C4-2B (cell line): ENCODE data around the gene MRPS33.

Experiments
- H3K27ac ChIP-seq: fragments of 450-650 bp; 2 replicates; pipeline ENCODE4 v1.5.1; 2017
- CTCF ChIP-seq: fragments of 450-650 bp; conservative IDR thresholded peaks from 2 replicates; pipeline ENCODE4 v1.5.1; 2017; ENCODE audit warnings: mild to moderate bottlenecking
- ZFX ChIP-seq: fragments of 450-650 bp; IDR thresholded peaks from 2 replicates; pipeline ENCODE4 v1.6.1; 2017

The MRPS33 gene

GRCh38 chr7:141011443-141011842 is 3.3 kb downstream of the MRPS33 start:
- H3K27ac ChIP-seq, result no peak overlapping the region
- TF ChIP-seq ZFX, result no peak
- TF ChIP-seq CTCF, result no peak

- no peak overlapping the region for H3K27ac ChIP-seq
- no peak for TF ChIP-seq ZFX
Measured at GRCh38 chr7:141003172-141004065, 11.3 kb downstream of the MRPS33 start.

- no peak overlapping the region for H3K27ac ChIP-seq
- no peak for TF ChIP-seq CTCF
- no peak for TF ChIP-seq ZFX
Measured at GRCh38 chr7:141001546-141001945, 13.2 kb downstream of the MRPS33 start.

GRCh38 chr7:141001122-141001521 is 13.6 kb downstream of the MRPS33 start:
- TF ChIP-seq ZFX (no peak), CTCF (no peak)
- H3K27ac ChIP-seq, result no peak overlapping the region

GRCh38 chr7:140998715-140999114 is 16.0 kb downstream of the MRPS33 start:
- no peak overlapping the region for H3K27ac ChIP-seq
- TF ChIP-seq CTCF (no peak), ZFX (no peak)

- no peak overlapping the region for H3K27ac ChIP-seq
- TF ChIP-seq ZFX (no peak), CTCF (no peak)
Measured at GRCh38 chr7:140992422-140992821, 22.3 kb downstream of the MRPS33 start.

- TF ChIP-seq CTCF, result no peak
- no peak for TF ChIP-seq ZFX
- no peak overlapping the region for H3K27ac ChIP-seq
Measured at GRCh38 chr7:140990193-140990962, 24.4 kb downstream of the MRPS33 start.
